GM19240 (cell line): ENCODE data around the gene SHANK1.
"Not testable (repeated sequence)": the region's sequence is repeated elsewhere in the genome, so short reads cannot be mapped to it uniquely, and the experiment has no call there.

ENCODE experiments used
- DNase-seq: peaks from one replicate; pipeline ENCODE4 v3.0.0; 2011; ENCODE audit warnings: low spot score; ENCODE audit not compliant: insufficient read length

The SHANK1 gene

DNA sequence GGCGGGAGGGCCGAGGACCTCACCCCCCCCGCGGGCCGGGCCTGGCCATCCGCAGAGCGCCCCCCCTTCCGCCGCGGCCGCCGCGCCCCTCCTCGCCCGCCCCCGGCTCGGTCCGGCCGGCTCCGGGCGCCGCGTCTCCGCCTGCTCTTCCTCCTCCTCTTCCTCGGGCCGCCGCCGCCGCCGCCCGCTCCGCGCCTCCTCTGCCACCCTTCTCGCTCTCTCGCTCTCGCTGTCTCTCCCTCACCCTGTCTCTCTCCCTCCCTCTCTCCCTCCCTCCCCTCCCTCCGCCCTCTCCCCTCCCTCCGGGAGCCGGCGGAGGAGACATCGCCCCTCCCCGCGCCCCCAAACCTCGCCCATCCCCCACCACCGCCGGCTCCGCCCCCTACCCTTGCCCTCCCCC lies at the start of gene SHANK1:
TSS of gene SHANK1 (minus strand) at position 237 of the 400 bp plus-strand sequence. CDS start 2,883 bp downstream, outside the sequence.
- no peak for DNase-seq

GRCh38 chr19:50768277-50768676 lies 48.7 kb upstream of the SHANK1 start:
- DNase-seq, result no peak

GRCh38 chr19:50767263-50767662 lies 47.7 kb upstream of the SHANK1 start:
- DNase-seq, result not testable (repeated sequence)

DNA sequence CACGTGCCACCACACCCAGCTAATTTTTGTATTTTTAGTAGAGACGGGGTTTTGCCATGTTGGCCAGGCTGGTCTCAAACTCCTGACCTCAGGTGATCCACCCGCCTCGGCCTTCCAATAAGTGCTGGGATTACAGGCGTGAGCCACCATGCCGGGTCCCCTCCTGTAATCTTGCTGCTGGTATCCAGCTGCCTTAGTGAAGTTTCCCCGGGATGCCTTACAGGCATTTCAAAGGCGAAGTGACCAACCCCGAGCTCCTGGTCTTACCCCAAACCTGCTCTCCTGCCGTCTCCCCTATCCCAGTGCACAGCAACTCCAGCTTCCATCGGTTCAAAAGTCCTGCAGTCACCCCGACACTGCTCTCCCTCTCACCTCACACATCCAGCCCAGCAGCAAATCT lies 47.1 kb upstream of the SHANK1 start:
- not testable (repeated sequence) for DNase-seq

DNA sequence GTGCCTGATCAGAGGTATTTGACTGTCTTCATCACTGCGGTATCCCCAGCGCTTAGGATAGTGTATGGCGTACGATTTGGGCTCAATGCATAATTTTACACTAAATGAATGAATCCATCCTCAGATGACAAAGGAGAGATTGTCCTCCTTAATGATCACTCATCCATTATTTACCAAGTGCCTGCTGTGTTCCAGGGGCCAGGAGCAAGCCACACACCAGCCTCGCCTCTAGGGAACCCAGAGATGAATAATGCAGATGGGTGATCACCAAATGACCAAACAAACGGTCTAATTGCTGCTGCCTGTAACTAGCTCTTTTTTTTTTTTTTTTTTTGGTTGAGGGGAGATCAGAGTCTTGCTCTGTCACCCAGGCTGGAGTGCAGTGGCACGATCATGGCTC lies 44.8 kb upstream of the SHANK1 start:
- no peak for DNase-seq

GRCh38 chr19:50763521-50763920 lies 43.9 kb upstream of the SHANK1 start:
- DNase-seq, result not testable (repeated sequence)

DNA sequence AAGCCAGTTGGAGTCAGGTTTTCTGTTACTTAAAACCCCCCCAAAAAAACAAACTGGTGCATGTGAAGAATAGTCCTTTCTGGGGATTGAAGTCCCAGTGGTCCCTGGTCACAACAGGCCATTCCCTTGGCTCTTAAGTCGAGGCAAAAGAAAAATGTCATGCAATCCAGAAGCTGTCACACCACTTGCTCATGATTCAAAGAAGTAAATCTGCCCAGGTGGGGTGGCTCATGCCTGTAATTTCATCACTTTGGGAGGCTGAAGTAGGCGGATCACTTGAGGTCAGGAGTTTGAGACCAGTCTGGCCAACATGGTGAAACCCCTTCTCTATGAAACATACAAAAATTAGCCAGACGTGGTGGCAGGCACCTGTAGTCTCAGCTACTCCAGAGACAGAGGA lies 41.9 kb upstream of the SHANK1 start:
- not testable (repeated sequence) for DNase-seq

DNA sequence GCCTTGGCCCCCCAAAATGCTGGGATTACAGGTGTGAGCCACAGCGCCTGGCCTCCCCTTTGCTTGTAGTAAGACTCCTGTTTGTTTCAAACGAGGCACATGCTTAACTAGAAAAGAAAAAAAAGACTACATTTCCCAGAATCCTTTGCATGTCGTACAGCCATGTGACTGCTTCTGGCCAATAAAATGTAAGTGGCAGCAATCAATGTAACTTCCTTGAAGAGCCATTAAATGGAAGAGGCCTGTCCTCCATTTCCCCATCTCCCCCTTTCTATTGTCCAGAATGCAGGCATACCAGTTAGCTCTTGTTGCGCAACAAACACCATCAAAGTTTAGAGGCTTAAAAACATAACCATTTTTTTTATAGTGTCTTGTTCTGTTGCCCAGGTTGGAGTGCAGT lies 40.3 kb upstream of the SHANK1 start:
- DNase-seq, result no peak

- DNase-seq, result not testable (repeated sequence)
These were observed 39.5 kb upstream of the SHANK1 start for GRCh38 chr19:50759076-50759475.

DNA sequence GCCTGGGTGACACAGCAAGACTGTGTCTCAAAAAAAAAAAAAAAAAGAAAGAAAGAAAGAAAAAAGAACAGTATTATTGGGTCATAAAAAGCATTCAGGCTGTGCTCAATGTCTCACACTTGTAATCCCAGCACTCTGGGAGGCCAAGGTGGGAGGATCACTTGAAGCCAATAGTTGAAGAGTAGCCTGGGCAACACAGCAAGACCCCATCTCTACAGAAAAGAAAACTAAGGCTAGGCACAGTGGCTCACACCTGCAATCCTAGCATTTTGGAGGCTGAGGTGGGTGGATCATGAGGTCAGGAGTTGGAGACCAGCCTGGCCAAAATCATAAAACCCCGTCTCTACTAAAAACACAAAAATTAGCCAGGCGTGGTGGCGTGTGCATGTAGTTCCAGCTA lies 38.0 kb upstream of the SHANK1 start:
- not testable (repeated sequence) for DNase-seq

- DNase-seq, result not testable (repeated sequence)
These were observed 36.6 kb upstream of the SHANK1 start for GRCh38 chr19:50756244-50756643.

DNA sequence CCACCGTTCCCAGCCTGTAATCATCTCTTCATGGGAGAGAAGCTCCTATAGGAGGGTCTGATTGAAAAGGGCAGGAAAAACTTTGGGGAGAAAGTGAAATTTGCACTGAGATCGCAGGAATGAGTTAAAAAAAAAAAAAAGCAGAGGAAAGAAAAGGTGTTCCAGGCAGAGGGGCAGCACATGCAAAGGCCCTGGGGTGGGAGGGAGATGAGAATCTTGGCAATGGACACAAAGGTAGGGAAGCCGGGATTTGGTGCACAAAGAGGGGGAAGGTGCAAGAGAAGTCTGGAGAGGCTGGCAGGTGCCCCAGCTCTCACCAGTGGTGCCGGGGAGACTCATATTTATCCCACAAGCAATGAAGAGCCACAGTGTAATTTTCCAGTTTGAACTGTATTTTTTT lies 34.3 kb upstream of the SHANK1 start:
- DNase-seq, result no peak

DNA sequence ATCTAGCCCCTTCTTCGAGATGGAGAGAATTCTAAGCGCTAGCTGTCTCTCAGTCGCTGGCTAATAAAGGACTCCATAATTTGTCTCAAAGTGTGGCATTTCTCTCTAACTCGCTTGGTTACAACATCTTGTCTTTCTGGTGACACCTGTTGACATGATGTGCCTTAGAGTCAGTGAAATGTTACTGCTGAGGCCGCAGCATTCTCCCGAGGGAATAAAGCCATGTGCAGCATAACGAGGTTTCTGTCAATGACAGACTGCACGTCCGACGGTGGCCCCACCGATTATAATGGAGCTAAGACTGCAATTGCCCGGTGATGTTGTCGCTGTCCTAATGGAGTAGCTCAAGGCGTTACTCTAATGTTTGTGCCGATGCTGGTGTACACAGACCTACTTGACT lies 30.4 kb upstream of the SHANK1 start:
- DNase-seq, result no peak

DNA sequence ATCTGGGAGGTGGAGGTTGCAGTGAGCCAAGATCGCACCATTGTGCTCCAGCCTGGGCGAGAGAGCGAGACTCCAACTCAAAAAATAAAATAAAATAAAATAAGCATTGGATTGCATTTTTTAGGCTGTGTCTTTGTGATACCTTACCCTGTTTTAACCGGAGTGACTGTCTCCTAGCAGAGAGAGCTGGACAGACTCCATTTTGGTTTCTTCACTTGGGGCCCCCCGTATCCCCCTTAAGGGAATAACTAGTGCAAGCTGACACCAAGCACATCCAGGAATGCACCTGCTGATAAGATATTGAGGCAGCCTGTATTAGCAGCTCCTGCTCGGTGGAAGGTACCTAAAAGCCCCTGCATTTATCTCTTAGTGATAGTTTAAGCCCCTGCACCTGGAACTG lies 29.9 kb upstream of the SHANK1 start:
- DNase-seq, result no peak

DNA sequence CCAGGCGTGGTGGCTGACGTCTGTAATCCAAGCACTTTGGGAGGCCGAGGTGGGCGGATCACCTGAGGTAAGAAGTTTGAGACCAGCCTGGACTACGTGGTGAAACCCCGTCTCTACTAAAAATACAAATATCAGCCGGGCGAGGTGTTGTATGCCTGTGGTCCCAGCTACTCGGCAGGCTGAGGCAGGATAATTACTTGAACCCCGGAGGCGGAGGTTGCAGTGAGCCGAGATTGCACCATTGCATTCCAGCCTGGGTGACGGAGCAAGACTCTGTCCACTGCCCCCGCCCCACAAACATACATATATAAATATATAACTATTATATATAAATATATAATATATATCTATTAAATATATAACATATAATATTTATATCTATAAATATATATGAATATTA lies 27.5 kb upstream of the SHANK1 start:
- not testable (repeated sequence) for DNase-seq

- no peak for DNase-seq
These were observed 25.6 kb upstream of the SHANK1 start for GRCh38 chr19:50745221-50745620.

GRCh38 chr19:50743537-50743936 lies 23.9 kb upstream of the SHANK1 start:
- DNase-seq, result no peak

- no peak for DNase-seq
These were observed 21.8 kb upstream of the SHANK1 start for GRCh38 chr19:50741179-50741933.

GRCh38 chr19:50739914-50740426 lies 20.4 kb upstream of the SHANK1 start:
- DNase-seq, result no peak

- DNase-seq, result no peak
These were observed 19.7 kb upstream of the SHANK1 start for GRCh38 chr19:50739132-50739913.

GRCh38 chr19:50736338-50736737 lies 16.7 kb upstream of the SHANK1 start:
- DNase-seq, result no peak

- no peak for DNase-seq
These were observed 16.3 kb upstream of the SHANK1 start for GRCh38 chr19:50735869-50736268.
